HG03159 (cell line): ENCODE results near the gene ARL6IP1.

Experiments used
- ATAC-seq: cut with Tn5 transposase; IDR thresholded peaks from one replicate; pipeline ENCODE4 v1.9.1; 2021; ENCODE audit warnings: mild to moderate bottlenecking, moderate library complexity; ENCODE audit not compliant: unreplicated experiment

The ARL6IP1 gene

DNA sequence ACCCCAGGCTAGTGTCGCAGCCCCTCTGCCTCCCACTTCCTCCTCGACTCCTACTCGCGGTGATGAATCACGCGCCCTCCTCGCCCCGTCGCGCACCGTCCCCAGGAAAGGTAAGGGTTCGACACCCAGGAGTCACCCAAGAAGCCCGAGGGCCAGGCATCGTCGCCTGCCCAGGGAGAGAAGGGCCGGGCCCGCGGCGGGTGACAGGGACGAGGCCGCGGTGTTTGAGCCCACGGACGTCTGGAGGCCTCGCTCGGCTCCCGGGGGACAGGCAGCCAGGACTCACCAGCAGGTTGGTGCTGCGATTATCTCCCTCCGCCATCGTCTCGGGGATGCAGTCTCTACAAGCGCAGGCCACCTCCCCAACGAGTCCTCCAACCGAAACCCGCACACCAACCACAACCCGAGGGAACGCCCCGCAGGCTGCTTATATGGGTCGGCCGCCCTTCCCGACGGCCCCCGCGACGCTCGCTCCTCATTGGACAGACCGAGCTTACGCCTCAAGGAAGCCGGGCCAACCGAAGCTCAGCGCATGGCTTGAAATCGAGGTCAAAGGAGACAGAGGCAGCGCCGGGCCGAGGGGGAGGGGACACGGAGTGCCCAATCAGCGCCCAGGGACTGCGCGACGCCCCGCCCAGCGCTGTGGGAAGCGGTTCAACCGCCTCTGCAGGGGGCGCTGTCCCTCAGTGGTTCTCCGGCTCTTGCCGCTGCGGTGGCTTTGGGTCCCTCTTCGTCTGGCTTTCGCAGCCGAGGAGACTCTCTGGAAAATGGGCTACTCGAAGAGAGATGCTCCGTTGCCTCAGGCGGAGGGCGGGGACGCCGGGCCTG lies at the start of gene ARL6IP1:
TSS of gene ARL6IP1 (minus strand) at position 405 of the 828 bp plus-strand sequence. CDS start at position 322, 83 bp downstream.
- peak; percentile 92 for ATAC-seq

DNA sequence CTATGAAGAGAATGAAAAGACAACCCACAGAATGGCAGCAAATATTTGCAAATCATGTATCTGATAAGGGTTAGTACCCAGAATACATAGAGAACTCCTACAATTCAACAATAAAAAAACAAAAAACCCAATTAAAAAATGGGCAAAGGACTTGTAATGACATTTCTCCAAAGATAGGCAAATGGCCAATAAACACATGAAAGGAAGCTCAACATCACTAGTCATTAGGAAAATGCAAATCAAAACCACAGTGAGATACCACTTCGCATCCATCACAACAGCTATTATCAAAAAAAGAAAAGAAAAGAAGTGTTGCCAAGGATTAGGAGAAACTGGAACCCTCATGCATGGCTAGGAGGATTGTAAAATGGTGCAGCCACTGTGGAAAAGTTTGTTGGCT lies 45.1 kb upstream of the ARL6IP1 start:
- no peak for ATAC-seq

DNA sequence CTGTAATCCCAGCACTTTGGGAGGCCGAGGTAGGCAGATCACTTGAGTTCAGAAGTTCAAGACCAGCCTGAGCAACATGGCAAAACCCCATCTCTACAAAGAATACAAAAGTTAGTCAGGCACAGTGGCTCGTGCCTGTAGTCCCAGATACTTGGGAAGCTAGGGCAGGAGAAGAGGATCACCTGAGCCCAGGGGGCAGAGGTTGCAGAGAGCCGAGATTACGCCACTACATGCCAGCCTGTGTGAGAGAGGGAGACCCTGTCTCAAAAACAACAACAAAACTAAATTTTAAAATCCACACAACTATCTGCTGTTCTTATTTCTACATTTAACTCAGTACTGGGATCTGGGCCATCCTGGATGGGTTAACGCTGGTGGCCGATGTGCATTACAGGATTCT lies 41.2 kb upstream of the ARL6IP1 start:
- ATAC-seq, result no peak

DNA sequence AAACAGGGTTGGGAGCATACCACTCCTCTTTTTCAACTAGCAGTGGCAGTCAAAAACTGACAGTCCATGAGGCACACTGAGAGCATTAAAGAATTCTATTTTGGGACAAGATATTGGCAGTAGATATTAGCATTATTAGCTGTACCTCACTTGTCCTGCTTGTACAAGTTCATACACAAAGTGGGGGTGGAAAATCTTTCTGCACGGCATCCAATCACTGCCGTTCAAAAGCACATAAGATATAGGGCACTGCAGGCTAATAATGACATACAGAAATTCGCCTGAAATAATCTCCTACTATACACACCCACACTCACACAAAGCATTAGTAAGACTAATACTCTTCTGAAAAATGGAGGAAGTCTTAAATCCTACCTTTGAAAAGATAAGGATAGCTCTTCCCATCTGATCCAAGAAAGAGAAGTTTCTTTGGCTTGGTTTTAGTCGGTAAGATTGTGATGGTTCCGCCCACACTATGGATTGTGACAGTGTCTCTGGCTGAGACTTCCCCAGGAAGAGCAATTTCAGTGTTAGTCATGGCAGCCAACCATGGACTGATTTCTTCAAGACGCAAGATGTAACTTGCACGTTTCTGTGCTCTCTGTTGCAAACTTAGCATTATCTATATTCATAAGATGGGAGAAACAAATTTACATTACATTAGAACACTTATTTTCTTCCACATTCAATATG lies 40.6 kb upstream of the ARL6IP1 start:
- no peak for ATAC-seq

DNA sequence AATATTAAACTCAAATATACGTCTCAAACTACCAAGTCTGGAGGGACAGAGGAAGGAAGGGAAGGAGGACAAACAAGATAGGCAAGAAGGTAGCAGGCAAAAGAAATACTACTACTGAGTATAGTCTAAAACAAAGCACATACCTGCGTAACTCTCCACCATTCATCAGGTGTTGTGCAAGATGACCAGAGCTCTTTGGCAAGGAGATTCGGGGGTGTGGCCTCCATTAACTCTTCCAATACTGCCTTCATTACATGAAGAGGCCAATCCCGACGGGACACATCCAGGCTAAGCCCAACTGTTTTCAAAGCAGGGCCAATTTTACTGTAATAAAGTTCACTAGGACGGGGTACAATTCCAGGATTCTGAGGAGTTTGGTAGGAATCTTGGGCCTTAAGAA lies 38.2 kb upstream of the ARL6IP1 start:
- ATAC-seq, result no peak

DNA sequence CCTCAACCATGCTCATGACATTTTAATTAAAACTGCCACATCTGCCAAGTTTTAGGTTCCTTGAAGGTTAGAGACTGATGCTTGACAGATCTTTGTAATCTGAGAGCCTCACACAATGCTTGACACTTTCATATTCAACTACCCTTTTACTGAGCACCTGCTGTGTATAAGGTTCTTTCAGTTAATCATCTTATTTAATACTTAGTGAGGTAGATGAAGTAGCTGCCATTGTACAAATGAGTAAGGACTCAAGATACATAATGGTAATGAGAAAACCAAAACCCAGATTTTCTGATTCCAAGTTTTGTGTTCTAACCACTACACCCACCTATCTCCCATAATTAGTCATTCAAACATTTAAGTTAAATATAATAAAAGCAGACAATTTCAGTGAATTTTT lies 35.4 kb upstream of the ARL6IP1 start:
- no peak for ATAC-seq

DNA sequence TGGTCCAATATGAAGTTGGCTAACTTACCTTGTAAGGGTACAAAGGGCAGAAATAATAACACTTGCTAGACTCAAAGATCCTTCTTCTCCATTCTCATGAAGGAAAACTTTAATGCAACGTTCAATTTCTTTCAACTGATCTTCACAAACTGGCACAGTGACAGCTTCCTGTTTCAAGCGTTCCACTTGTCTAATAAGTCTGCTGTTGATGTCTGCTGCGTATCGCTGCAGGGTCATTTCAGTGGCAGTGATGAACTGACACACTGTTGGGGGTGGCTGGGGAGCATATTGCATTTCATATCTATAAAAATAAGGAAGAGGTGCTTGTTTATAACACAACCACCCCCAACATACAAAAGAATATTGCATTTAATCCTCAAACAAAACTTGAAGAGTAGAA lies 33.5 kb upstream of the ARL6IP1 start:
- no peak for ATAC-seq

DNA sequence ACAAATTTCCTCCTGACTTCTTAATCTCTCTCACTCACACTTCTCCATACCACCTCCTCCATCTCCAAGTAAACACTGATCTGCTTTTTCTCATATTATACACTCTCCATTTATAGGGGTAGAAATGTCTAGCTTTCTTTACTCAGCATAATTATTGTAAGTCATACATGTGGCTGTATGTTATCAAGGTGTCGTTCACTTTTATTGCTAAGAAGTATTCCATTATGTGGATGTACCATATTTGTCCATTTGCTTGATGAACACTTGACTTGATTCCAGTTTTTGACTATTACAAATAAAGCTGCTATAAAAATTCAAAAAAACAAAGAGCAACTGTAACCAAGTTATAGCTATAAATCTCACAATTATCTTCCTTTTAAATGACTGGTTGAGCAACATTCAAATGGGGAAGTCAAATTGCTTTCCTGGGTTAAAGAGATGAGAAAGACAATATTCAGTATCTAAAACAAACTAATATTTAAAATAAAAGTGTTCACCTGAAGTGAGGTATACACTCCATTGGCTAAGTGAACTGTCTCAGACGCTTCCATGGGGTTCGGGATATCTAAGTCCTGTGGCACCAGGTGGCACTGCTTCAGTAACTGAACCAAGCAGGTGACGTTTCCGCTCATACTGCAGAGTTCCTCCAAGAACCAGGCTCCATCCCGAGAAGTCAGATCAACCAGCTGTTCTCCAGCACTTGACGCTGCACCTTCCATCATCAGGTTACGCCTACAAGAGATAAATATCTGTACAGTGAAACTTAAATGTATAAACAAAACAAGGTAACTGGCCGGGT lies 32.6 kb upstream of the ARL6IP1 start:
- ATAC-seq, result no peak

DNA sequence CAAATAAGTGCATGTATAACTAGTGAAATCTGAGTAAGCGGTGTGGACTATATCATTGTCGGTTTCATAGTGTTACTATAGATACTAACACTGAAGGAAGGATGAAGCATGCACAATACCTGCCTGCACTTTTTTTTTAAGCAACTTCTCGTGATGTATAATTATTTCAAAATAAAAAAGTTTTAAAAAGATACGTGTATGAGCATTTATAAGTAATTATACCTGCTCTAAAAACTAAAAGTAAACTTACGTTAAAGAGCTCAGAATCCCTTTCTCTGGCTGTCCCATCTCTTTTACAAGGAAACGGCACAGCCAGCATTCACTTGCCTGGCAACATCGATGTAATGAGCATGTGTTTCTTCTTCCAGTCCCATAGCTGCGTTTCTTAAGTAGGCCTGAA lies 31.3 kb upstream of the ARL6IP1 start:
- ATAC-seq, result no peak

DNA sequence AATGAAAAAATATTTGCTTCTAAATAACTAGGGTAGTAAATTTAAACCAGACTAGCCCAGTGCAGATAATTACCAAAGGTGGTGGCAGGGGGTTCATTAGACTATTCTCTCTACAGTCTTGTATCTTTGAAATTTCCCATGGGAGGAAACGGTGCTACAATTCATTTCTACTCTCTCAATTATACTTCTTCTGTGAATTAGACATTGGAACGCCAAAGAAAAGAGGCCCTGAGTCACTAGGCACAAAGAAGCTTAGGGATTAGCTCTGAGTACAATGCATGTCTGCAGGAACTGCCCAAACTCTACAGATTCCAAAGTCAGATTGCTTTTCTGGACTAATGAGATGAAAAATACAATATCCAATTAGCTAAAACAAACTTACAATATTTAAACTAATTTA lies 30.7 kb upstream of the ARL6IP1 start:
- ATAC-seq, result no peak

DNA sequence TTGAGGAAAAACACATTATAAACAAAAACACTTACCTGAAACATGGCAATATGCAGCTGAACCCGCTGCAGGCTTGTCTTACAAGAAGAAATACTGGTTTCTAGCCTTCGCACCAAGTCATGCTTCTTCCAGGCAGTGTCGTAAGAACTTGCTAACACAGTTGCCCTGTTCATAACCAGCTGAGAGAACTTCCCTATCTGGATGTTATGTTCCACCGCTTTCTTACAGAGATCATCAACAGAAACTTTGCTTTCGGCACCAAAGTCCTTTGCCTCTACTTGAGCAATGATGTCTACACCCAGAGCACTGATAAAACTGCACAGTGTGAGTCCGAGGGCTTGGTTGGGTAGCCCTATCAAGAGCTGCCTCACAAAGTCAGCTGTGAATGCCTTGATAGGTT lies 27.9 kb upstream of the ARL6IP1 start:
- ATAC-seq, result no peak

DNA sequence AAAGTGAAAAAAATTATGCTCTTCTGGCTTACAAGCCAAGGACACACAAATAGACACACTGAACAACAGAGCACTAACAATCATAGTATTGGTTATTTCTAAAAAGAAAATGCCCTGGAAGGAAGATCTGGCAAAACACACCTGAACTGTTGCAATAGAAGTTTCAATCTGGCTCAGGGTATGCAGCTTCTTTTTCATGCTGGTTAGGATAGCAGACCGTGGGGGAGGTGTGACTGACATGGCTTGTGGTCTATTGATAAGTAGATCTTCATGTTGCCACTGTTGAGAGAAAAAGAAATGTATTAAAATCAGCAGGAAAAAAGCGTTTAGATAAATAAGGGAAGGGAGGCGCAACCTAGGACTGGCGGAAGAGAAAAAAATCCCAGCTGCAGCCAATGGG lies 26.5 kb upstream of the ARL6IP1 start:
- ATAC-seq, result no peak

DNA sequence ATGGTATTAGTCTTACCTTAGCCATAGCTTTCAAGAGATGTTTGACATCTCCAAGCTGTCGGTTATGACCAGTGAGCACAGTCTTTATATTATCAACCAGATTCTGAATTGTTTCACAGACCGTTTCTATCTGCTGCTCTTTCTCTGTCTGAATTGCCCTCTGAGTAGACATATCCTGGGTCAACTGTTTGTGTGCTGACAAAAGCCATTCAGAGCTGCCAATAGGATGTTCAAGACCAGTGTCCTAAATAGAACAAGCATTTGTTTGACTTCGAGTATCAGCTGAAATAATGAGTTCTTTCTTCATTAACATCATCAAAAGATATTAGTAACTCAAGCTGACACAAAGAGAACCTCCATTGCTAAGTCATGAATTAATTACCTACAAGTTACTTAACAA lies 14.9 kb upstream of the ARL6IP1 start:
- no peak for ATAC-seq

DNA sequence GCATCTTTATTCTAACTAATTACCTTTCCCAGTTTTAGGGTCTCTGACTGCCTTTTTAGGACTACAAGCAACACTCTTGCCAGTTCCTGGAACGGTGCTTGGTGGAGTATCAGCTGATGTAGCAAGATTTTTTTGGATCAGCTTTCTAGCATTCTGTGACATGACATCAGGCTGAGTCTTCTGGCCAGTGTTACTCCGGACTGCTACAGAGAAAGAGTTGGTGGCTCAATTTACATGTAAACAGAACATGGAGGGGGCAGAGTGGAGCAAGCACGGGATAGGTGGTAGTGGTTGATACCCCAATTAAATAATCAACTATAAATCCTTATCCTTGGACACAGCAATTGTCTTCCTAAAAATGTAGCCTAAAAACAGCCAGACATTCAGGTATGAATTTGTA lies 10.6 kb upstream of the ARL6IP1 start:
- no peak for ATAC-seq

DNA sequence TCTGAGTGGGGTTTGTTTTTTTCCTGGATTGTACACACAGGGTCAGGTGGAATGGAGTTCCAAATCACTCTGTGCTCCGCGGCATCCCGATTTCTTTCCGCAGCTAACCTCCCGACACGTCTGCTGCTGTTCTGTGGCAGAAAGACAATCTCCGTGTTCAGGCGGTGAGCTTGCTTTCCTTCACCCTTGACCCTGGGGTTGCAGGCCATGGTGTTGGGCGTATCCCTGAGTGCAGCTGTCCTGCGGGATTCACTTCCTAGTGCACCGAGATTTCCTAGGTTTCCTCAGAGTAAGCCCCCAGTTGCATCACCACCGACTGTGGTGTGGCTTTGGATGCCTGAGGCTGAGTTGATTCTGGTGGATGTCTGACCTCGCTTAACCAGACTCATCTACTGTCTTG lies 7.8 kb upstream of the ARL6IP1 start:
- no peak for ATAC-seq

DNA sequence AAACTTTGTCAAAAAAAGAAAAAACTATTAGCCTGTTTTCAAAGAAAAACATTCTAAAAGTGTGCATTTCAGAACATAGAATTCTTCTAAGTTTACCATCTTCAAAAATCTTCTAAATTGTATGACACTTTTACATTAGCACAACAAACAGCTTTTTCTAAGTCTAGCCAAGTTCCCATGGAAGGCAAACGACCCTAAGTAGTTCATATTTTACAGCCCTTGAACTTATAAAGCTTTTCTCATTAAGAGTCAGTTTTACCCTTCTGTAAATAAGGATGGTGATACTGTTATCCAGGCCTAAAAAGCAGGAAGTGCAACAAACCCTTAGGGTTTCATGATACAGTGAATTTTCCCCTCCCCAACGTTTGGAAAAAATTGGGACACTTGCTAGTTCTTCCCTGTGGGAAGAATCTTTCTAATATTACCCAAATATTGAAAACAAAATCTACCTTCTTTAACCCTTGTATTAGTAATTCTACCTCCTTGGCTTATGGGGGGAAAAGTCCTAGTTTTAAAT lies 4.0 kb upstream of the ARL6IP1 start:
- no peak for ATAC-seq

DNA sequence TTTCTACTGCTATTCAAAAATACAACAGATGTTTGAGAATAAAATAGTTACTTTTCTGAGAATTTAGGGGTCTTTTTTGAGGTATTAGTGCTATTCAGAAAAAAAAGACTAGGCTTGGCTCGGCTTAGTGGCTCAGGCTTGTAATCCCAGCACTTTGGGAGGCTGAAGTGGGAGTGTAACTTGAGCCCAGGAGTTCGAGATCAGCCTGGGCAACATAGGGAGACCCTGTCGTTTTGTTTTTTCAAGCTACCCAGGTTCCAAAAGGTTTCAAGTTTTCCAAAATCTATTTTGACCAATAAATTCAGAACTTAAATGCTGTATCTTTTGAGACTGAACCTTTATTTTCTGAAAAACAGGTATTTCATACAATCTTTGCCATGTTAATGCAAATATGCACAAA lies 3.2 kb upstream of the ARL6IP1 start:
- ATAC-seq, result no peak

DNA sequence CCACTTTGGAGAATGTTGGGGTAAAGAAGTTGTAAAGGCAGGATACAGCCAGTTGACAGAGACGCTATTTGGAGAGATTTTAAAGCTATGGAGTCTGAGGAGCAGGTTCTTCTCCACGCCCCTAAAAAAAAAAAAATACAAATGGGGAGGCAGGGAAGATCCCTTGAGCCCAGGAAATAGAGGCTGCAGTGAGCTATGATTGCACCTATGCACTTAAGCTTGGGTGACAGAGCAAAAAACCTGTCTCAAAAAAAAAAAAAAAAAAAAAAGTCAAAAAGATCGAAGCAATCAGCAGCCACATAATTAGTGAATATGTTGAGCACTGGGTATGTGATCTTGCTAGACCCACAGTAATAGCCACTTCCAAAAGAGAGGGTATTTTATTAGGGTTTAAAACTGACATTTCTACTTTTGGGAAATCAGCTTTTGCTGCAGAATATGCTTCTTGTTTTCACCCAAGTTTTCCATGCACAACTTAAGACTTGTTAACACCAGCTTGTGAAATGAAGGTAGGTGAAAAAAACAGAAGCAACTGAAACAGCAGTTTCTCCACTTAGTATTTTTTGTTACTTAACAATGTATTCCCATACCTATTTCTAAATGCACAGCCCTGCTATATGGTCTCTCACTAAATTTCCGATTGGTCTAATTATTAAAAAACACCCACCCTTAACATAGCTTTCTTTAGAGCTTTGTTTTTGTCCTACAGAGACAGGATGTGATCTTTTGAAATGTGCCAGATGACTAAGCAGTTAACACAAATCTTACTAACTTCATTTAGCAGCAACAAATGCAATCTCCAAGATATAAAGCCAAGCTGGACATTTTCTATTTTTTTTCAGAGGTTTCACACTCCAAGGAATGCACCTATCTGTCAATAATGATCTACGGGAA lies 2.5 kb upstream of the ARL6IP1 start:
- ATAC-seq, result no peak

DNA sequence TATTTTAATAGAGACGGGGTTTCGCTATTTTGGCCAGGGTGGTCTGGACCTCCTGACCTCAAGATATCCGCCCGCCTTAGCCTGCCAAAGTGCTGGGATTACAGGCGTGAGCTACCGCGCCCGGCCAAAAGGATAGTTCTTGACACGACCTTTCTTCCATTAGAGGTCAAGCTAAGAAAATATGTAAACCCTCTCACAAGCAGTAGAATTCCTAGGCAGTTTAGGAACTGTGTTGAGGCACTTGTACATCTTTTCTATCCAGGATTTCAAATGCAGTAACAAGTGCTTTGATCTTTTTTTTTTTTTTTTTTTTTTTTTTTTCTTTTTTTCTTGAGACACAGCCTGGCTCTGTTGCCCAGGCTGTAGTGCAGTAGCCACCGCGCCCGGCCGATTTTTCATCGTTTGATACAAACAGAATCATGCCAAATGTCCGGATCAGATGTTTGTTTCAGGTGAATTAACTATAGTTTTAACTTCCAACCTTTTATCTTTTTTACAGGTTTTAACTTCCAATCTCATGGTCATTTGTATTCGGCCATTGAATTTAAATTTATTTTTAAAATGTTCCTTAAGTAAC lies 1.5 kb upstream of the ARL6IP1 start:
- no peak for ATAC-seq

DNA sequence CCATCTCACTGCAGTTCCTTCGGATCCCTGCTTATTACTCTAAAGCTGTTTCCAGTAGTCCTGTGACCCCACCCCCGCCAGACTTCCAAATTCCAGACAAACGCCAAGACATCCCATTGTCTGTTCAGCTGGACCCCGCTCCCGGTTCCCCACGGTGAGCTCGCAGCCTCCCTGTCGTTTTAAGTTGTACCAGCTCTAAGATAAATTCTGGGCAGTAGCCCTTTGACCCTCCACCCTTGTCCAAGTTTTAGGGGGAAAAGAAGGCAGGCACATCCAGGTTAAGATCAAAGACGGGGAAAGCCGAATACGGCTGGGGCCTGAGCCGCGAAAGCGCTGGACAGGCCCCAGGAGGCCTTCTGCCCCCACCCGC lies 589 bp downstream of the ARL6IP1 start:
- no peak for ATAC-seq
